Mesenchymal stem cell (in vitro differentiated cells and primary cell): ENCODE measurements around the gene TGFBR2.

Experiments used
- DNase-seq: peaks from one replicate; pipeline ENCODE4 v3.0.0-alpha.2; 2013
- H2AFZ ChIP-seq: one replicate; pipeline ENCODE4 v1.6.1; 2013; ENCODE audit warnings: low read depth, mild to moderate bottlenecking, control low read depth, inconsistent platforms, low read length, moderate library complexity
- H2AK5ac ChIP-seq: 2 replicates; pipeline ENCODE4 v1.6.1; 2013; ENCODE audit warnings: low read length, moderate library complexity, mild to moderate bottlenecking, inconsistent platforms; ENCODE audit not compliant: severe bottlenecking
- H2BK120ac ChIP-seq: one replicate; pipeline ENCODE4 v1.6.1; 2013; ENCODE audit warnings: low read depth, mild to moderate bottlenecking, inconsistent platforms, low read length, moderate library complexity
- H2BK12ac ChIP-seq, 2 experiments: one replicate each; pipeline ENCODE4 v1.6.1; 2013; ENCODE audit warnings: inconsistent platforms in 2 of 2, low read length in 2 of 2, mild to moderate bottlenecking in 2 of 2, moderate library complexity in 2 of 2, control low read depth in 1 of 2
- H2BK15ac ChIP-seq: one replicate; pipeline ENCODE4 v1.6.1; 2013; ENCODE audit warnings: mild to moderate bottlenecking, low read depth, inconsistent platforms; ENCODE audit not compliant: poor library complexity, severe bottlenecking
- H2BK5ac ChIP-seq: 2 replicates; pipeline ENCODE4 v1.6.1; 2013; ENCODE audit warnings: low read depth, mild to moderate bottlenecking, low read length, control low read depth, inconsistent platforms; ENCODE audit not compliant: poor library complexity, severe bottlenecking
- H3K14ac ChIP-seq, 2 experiments: one replicate each; pipeline ENCODE4 v1.6.1; 2013; ENCODE audit warnings: inconsistent platforms in 2 of 2, low read length in 2 of 2, control low read depth in 1 of 2, mild to moderate bottlenecking in 1 of 2, moderate library complexity in 1 of 2
- H3K18ac ChIP-seq, 2 experiments: one replicate each; pipeline ENCODE4 v1.6.1; 2013; ENCODE audit warnings: inconsistent platforms in 2 of 2, low read length in 2 of 2, control low read depth in 1 of 2, low read depth in 1 of 2, mild to moderate bottlenecking in 1 of 2
- H3K23ac ChIP-seq, 2 experiments: one replicate each; pipeline ENCODE4 v1.6.1; 2013; ENCODE audit warnings: inconsistent platforms in 2 of 2, low read length in 2 of 2, mild to moderate bottlenecking in 2 of 2, moderate library complexity in 2 of 2, control low read depth in 1 of 2
- H3K27ac ChIP-seq: 2 replicates; pipeline ENCODE4 v1.5.1; 2013; ENCODE audit warnings: mild to moderate bottlenecking, moderate library complexity, low read length, control low read depth, inconsistent platforms; ENCODE audit not compliant: poor library complexity, severe bottlenecking
- H3K27me3 ChIP-seq, 2 experiments: 2 replicates each; pipeline versions ENCODE4 v1.6.1 to v1.7.0; 2013; ENCODE audit warnings: low read length in 2 of 2, mild to moderate bottlenecking in 2 of 2, moderate library complexity in 2 of 2, control low read depth in 1 of 2, inconsistent platforms in 1 of 2; ENCODE audit not compliant: control insufficient read depth in 1 of 2, insufficient read depth in 1 of 2
- H3K36me3 ChIP-seq, 2 experiments: 2 replicates each; pipeline versions ENCODE4 v1.6.1 to v1.7.0; 2013; ENCODE audit warnings: low read length in 2 of 2, control low read depth in 1 of 2, inconsistent platforms in 1 of 2, low read depth in 1 of 2, mild to moderate bottlenecking in 1 of 2; ENCODE audit not compliant: insufficient read depth in 2 of 2, control insufficient read depth in 1 of 2
- H3K4ac ChIP-seq, 2 experiments: one replicate each; pipeline ENCODE4 v1.6.1; 2013; ENCODE audit warnings: inconsistent platforms in 2 of 2, low read length in 2 of 2, mild to moderate bottlenecking in 2 of 2, moderate library complexity in 2 of 2, control low read depth in 1 of 2, low read depth in 1 of 2
- H3K4me1 ChIP-seq: 2 replicates; pipeline ENCODE4 v1.6.1; 2013; ENCODE audit warnings: low read depth, low read length, control low read depth; ENCODE audit not compliant: control insufficient read depth, insufficient read depth
- H3K4me2 ChIP-seq: 2 replicates; pipeline ENCODE4 v1.6.1; 2013; ENCODE audit warnings: low read length, mild to moderate bottlenecking, inconsistent platforms; ENCODE audit not compliant: poor library complexity, severe bottlenecking
- H3K4me3 ChIP-seq, 2 experiments: 2 replicates each; pipeline versions ENCODE4 v1.5.1 to v1.7.0; 2013; ENCODE audit warnings: low read length in 2 of 2, mild to moderate bottlenecking in 2 of 2, control low read depth in 1 of 2, low read depth in 1 of 2; ENCODE audit not compliant: insufficient read depth in 1 of 2
- H3K79me1 ChIP-seq: replicated peaks from 2 replicates; pipeline ENCODE4 v1.6.1; 2013; ENCODE audit warnings: mild to moderate bottlenecking, control low read depth, low read length, inconsistent platforms; ENCODE audit not compliant: poor library complexity, severe bottlenecking
- H3K9ac ChIP-seq: 2 replicates; pipeline ENCODE4 v1.7.0; 2013; ENCODE audit warnings: mild to moderate bottlenecking, low read length, moderate library complexity
- H3K9me3 ChIP-seq: 2 replicates; pipeline ENCODE4 v1.7.0; 2013; ENCODE audit warnings: mild to moderate bottlenecking, low read length; ENCODE audit not compliant: control insufficient read depth
- H4K8ac ChIP-seq: one replicate; pipeline ENCODE4 v1.6.1; 2013; ENCODE audit warnings: inconsistent platforms, mild to moderate bottlenecking, low read length, moderate library complexity
- H4K91ac ChIP-seq: one replicate; pipeline ENCODE4 v1.6.1; 2013; ENCODE audit warnings: mild to moderate bottlenecking, low read length, inconsistent platforms
- WGBS: methylation state at CpG from one replicate; pipeline ENCODE4 v1.1.7; 2013; ENCODE audit warnings: mixed read lengths; 5-methylcytosine and 5-hydroxymethylcytosine counted together

The TGFBR2 gene

GRCh38 chr3:30586096-30586805 is 20.1 kb upstream of the TGFBR2 start:
- Histone ChIP-seq H3K14ac (no peak overlapping the region), H3K27me3 (no peaks in the 10 kb centered on the region), H3K4me2 (no peak overlapping the region), H2BK12ac (no peak overlapping the region), H3K9ac (peak overlapping the region; percentile 25), H3K4me3 (no peak overlapping the region), H3K27ac (no peak overlapping the region), H2BK15ac (no peak overlapping the region), H4K91ac (no peak overlapping the region), H2BK5ac (no peak overlapping the region), H2BK120ac (no peak overlapping the region), H3K4me1 (no peaks in the 10 kb centered on the region), H4K8ac (no peak overlapping the region), H2AFZ (no peak overlapping the region), H3K18ac (no peak overlapping the region), H3K9me3 (no peaks in the 10 kb centered on the region), H2AK5ac (no peak overlapping the region), H3K79me1 (no peaks in the 10 kb centered on the region), H3K4ac (no peak overlapping the region), H3K36me3 (no peaks in the 10 kb centered on the region), H3K23ac (no peak overlapping the region)
- DNase-seq, result no peak
- WGBS, result 95% methylated on average over 2 of the region's 4 CpGs

DNA sequence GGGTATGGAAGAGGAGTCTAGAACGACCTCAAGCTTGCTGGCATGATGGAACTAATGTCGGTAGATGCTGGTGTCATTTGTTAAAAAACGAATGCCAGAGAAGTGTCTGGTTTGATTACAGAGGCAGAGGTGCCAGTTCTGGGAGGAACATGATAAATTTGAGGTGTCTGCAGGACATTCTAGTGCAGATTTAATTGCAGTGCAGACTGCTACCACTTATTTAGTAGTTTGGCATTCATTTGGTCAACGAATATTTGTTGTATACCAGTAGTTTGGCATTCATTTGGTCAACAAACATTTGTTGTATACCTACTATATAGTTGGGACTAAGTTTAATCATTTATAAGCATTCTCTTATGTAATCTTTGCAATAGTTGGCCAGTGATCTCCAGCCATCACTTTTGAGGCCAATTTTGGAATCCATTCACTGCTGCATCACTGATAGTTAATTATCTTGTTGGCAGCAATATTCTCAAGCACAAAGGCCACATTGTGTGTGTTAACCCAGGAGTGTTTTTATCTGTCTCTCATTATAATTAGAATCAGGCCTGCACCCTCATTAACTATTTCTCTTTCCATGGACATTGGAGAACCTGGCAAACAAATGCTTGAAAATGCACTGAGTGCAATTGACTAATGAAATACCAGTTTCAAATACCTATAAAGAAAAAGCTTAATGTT is 19.5 kb upstream of the TGFBR2 start:
- WGBS, result 92% methylated on average over 3 of the region's 4 CpGs
- no peaks in the 10 kb centered on the region for H3K4me1 ChIP-seq

GRCh38 chr3:30587904-30588303 is 18.5 kb upstream of the TGFBR2 start:
- Histone ChIP-seq H2AFZ (no peak overlapping the region), H3K4me3 (no peak overlapping the region), H2BK5ac (no peak overlapping the region), H4K8ac (peak overlapping the region; percentile 54), H3K14ac (no peak overlapping the region), H2BK12ac (no peak overlapping the region), H3K4ac (no peak overlapping the region), H3K79me1 (no peaks in the 10 kb centered on the region), H3K9me3 (peaks cover 6% of the 10 kb centered on the region), H2AK5ac (no peak overlapping the region), H4K91ac (no peak overlapping the region), H3K4me2 (no peak overlapping the region), H3K27me3 (no peaks in the 10 kb centered on the region), H3K4me1 (no peaks in the 10 kb centered on the region), H3K36me3 (no peaks in the 10 kb centered on the region), H3K18ac (no peak overlapping the region), H2BK120ac (no peak overlapping the region), H2BK15ac (no peak overlapping the region), H3K27ac (no peak overlapping the region), H3K23ac (no peak overlapping the region), H3K9ac (no peak overlapping the region)
- DNase-seq, result no peak
- WGBS, result no CpG with 5 or more reads among the region's 2 CpGs

More for the DNA sequence above, 19.5 kb upstream of the TGFBR2 start:
- no peaks in the 10 kb centered on the region for H3K79me1 ChIP-seq
- no peak overlapping the region for H2AK5ac ChIP-seq
- no peak overlapping the region for H3K4ac ChIP-seq
- H3K9ac ChIP-seq, result no peak overlapping the region
- H3K4me2 ChIP-seq, result no peak overlapping the region
- no peak overlapping the region for H3K18ac ChIP-seq
- H3K27me3 ChIP-seq, result no peaks in the 10 kb centered on the region
- H3K36me3 ChIP-seq, result no peaks in the 10 kb centered on the region
- H2BK12ac ChIP-seq, result no peak overlapping the region
- no peak overlapping the region for H2BK15ac ChIP-seq
- H2AFZ ChIP-seq, result no peak overlapping the region
- H2BK120ac ChIP-seq, result no peak overlapping the region
- no peak overlapping the region for H2BK5ac ChIP-seq
- H3K9me3 ChIP-seq, result no peaks in the 10 kb centered on the region
- no peak overlapping the region for H4K91ac ChIP-seq
- H3K23ac ChIP-seq, result no peak overlapping the region
- H4K8ac ChIP-seq, result no peak overlapping the region
- no peak for DNase-seq
- no peak overlapping the region for H3K4me3 ChIP-seq
- no peak overlapping the region for H3K14ac ChIP-seq
- no peak overlapping the region for H3K27ac ChIP-seq

DNA sequence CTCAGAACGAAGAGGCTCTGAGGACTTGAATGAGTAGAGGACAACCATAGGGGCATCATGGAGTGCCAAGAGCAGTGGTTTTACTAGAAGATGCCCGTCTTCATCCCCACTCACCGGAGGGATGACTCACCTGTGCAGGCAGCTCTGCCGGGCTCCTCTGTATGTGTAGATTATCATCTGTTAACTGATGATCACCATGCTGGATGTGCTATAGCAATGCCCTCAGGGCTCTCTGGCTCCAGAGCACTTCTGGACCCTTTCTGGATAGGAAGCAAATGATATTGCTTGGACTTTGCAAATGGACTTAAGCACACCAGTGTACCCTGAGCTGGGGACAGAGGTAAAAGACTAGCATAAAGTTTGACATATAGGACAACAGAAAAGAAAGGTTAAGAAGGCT is 10.2 kb upstream of the TGFBR2 start:
- Histone ChIP-seq H2BK120ac (no peak overlapping the region), H3K4me3 (no peak overlapping the region), H3K36me3 (no peaks in the 10 kb centered on the region), H3K27me3 (no peaks in the 10 kb centered on the region), H3K14ac (no peak overlapping the region), H3K4ac (peak overlapping the region in 1 of 2 experiments; percentile 17), H3K9ac (no peak overlapping the region), H2AFZ (no peak overlapping the region), H4K8ac (peak overlapping the region; percentile 53), H2BK5ac (no peak overlapping the region), H3K18ac (peak overlapping the region; percentile 34 to 52), H3K4me2 (no peak overlapping the region), H2BK12ac (peak overlapping the region; percentile 11 to 76), H2AK5ac (peak overlapping the region; percentile 94), H4K91ac (no peak overlapping the region), H3K9me3 (peaks cover 6% of the 10 kb centered on the region), H3K79me1 (no peaks in the 10 kb centered on the region), H3K4me1 (peaks cover 4% of the 10 kb centered on the region), H3K23ac (no peak overlapping the region), H3K27ac (peak overlapping the region; percentile 76), H2BK15ac (peak overlapping the region; percentile 68)
- 84% methylated on average over 4 of the region's 4 CpGs for WGBS
- no peak for DNase-seq
